PFSK-1 (cell line): ENCODE measurements around the gene NDUFAF3. TPM values are rescaled to one million over a fixed set of nuclear protein-coding genes. Genes with fewer than 3 reads are reported as not detected.

ENCODE experiments used
- FOXP2 ChIP-seq: optimal IDR thresholded peaks from 2 replicates; pipeline ENCODE3; 2011; ENCODE audit warnings: borderline replicate concordance, control low read depth, inconsistent platforms; ENCODE audit not compliant: insufficient read depth; ENCODE audit errors: extremely low read length, extremely low read depth
- POLR2AphosphoS5 ChIP-seq: IDR thresholded peaks from 2 replicates; pipeline ENCODE4 v1.6.1; 2012; ENCODE audit warnings: low read depth, mild to moderate bottlenecking, control low read depth, low read length, moderate library complexity
- SIN3A ChIP-seq: IDR thresholded peaks from 2 replicates; pipeline ENCODE4 v1.6.1; 2012; ENCODE audit warnings: mild to moderate bottlenecking, low read length, moderate library complexity, borderline replicate concordance; ENCODE audit not compliant: insufficient read depth
- TAF1 ChIP-seq: IDR thresholded peaks from 2 replicates; pipeline ENCODE4 v1.6.1; 2012; ENCODE audit warnings: low read length, control low read depth, borderline replicate concordance; ENCODE audit not compliant: insufficient read depth
- polyA plus RNA-seq: library from polyadenylated mRNA; unstranded; fragments of >200 nt; gene quantifications from one replicate; pipeline ENCODE4 v1.2.1, GENCODE V29; 2012; ENCODE audit warnings: low read depth, missing spikeins; ENCODE audit not compliant: insufficient read length
- TF ChIP-seq, protein P1 (sequence below), 2 experiments: IDR thresholded peaks; 2 replicates each; pipeline versions ENCODE4 v1.6.1 to v1.8.0; 2011 to 2012; ENCODE audit warnings: low read depth in 2 of 2, low read length in 2 of 2, control low read depth in 1 of 2, inconsistent platforms in 1 of 2, mild to moderate bottlenecking in 1 of 2, moderate library complexity in 1 of 2; ENCODE audit not compliant: insufficient read depth in 1 of 2

Gene NDUFAF3, protein sequence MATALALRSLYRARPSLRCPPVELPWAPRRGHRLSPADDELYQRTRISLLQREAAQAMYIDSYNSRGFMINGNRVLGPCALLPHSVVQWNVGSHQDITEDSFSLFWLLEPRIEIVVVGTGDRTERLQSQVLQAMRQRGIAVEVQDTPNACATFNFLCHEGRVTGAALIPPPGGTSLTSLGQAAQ
- 201 TPM for polyA plus RNA-seq

DNA sequence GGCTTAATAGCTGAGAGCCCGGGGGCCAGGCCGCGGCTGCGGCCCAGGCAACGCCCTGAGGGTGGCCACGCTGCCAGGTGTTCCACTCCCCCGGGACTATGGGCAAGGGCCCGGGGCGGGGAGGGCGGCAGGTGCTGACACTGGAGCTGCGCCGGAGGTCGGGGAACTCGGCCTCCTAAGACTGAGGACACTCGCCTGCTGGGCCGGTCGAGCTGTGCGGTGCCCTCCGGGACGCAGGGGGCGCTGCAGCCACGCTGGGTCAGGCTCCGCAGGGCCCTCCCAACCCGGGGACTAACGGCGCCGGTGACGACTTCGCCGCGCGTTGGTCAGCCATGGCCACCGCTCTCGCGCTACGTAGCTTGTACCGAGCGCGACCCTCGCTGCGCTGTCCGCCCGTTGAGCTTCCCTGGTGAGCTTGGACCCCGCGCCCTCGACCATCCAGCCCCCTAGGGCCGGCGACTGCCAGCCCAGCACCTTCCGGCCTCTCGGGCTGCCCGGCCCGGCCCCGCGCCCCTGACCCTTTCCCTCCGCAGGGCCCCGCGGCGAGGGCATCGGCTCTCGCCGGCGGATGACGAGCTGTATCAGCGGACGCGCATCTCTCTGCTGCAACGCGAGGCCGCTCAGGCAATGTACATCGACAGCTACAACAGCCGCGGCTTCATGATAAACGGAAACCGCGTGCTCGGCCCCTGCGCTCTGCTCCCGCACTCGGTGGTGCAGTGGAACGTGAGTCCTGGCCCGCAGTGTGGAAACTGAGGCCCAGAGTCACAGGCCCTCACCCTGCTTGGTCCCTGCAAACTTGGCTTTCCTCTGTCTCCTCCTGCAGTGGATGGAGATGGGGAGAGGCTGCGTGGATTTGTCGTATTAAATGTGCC, at the start of gene NDUFAF3:
NDUFAF3 (plus strand) TSS at position 309 of the 875 bp plus-strand sequence; CDS start at position 333, 24 bp downstream.
- peak; percentile 71 for TF ChIP-seq POLR2AphosphoS5
- TF ChIP-seq, protein P1, sequence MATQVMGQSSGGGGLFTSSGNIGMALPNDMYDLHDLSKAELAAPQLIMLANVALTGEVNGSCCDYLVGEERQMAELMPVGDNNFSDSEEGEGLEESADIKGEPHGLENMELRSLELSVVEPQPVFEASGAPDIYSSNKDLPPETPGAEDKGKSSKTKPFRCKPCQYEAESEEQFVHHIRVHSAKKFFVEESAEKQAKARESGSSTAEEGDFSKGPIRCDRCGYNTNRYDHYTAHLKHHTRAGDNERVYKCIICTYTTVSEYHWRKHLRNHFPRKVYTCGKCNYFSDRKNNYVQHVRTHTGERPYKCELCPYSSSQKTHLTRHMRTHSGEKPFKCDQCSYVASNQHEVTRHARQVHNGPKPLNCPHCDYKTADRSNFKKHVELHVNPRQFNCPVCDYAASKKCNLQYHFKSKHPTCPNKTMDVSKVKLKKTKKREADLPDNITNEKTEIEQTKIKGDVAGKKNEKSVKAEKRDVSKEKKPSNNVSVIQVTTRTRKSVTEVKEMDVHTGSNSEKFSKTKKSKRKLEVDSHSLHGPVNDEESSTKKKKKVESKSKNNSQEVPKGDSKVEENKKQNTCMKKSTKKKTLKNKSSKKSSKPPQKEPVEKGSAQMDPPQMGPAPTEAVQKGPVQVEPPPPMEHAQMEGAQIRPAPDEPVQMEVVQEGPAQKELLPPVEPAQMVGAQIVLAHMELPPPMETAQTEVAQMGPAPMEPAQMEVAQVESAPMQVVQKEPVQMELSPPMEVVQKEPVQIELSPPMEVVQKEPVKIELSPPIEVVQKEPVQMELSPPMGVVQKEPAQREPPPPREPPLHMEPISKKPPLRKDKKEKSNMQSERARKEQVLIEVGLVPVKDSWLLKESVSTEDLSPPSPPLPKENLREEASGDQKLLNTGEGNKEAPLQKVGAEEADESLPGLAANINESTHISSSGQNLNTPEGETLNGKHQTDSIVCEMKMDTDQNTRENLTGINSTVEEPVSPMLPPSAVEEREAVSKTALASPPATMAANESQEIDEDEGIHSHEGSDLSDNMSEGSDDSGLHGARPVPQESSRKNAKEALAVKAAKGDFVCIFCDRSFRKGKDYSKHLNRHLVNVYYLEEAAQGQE (IDR thresholded peaks at IDR 0.05; ENCODE audit: insufficient read depth in 1 of 2, low read depth in 2 of 2, low read length in 2 of 2), result peak in 1 of 2 experiments; percentile 47; a peak in 1 of 4 replicates
- TF ChIP-seq SIN3A, result peak; percentile 20; the same call in 1 of the 2 replicates
- TF ChIP-seq TAF1, result no peak; the same call in 1 of the 2 replicates
- TF ChIP-seq FOXP2, result no peak

DNA sequence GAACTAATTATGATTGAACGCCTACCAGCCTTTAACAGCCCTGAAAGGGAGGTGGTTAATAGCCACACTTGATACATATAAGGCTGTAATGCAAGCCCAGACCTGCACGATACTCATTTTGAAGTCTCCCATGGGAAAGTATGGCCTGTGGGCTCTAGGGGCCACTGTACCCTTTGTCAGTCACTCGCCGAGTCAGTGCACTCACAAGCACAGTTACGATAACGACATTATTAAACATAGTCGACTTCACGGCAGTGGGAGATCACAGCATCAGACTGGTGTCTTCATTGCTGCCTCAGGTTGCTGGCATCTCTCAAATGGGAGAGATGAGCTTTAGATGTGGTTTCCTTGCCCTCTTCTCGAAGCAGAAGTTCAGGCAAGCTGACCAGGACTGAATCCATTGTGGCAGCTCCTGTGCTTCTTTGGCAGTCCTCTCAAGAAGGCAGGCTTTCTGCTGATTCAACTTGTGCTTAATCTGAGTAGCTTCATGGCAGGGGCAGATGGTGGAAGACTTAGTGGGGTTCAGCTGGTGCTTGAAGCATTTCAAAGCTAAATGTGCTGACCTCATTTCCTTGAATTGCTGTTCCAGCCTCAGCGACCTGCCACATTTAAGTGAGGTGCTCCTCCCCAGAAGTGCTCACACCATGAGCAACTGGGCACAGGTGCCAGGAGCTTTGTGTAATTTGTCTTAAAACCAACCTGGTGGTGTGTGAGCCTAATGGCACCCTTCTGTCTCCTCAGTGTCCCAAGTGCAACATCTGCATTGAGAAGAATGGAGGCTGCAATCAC, 47.7 kb upstream of the NDUFAF3 start:
- no peak for TF ChIP-seq SIN3A

DNA sequence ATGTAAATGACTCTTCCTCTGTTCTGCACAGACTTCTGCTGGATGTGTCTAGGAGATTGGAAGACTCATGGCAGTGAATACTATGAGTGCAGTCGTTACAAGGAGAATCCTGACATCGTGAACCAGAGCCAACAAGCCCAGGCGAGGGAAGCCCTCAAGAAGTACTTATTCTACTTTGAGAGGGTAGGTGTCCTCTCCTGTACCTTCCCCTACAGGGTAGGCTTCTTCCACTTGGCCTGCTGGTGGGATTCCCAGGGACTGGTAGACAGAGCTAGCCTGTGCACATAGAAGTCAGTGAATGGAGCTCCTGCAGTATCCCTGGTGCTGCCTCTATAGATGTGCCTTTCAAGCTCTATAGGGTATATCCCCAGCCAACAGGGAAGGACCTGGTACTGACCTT, 42.5 kb upstream of the NDUFAF3 start:
- TF ChIP-seq POLR2AphosphoS5, result no peak
- no peak for TF ChIP-seq SIN3A
- TF ChIP-seq FOXP2, result no peak
- TF ChIP-seq TAF1, result no peak
- TF ChIP-seq, protein P1 (IDR thresholded peaks at IDR 0.05; ENCODE audit: insufficient read depth in 1 of 2, low read depth in 2 of 2, low read length in 2 of 2), result no peak

DNA sequence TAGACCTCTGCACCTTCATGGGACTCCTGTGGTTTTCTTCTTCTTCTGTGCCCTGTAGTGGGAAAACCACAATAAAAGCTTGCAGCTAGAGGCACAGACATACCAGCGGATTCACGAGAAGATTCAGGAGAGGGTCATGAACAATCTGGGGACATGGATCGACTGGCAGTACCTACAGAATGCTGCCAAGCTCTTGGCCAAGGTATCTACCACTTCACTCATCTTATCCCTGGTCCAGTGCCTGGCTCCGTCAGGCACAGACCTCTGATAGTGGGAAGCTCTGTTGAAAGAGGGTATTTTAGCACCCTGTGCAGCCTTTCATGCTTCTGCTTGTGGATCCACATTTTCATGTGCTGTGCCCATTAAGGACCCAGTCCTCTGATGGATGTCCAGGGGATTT, 41.6 kb upstream of the NDUFAF3 start:
- TF ChIP-seq, protein P1 (IDR thresholded peaks at IDR 0.05; ENCODE audit: insufficient read depth in 1 of 2, low read depth in 2 of 2, low read length in 2 of 2), result no peak
- TF ChIP-seq POLR2AphosphoS5, result no peak
- no peak for TF ChIP-seq TAF1
- TF ChIP-seq FOXP2, result no peak
- no peak for TF ChIP-seq SIN3A

DNA sequence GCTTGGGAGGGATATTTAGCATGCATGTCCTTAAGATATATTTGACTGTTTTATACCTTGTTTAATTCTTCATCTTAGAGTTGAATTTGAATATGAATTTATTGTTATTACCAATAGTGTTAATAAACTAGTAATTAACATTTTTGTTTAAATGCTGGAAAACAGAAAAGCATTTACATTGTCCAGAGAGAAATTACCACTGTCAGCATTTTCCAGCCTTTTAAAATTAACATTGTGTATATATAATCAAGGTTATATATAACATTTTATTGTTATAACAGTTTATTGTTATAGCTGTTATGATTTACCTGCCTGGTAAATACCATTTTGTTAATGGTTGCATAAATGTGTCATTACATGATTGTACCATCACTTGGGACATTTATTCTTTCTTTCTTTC, 39.9 kb upstream of the NDUFAF3 start:
- no peak for TF ChIP-seq TAF1
- TF ChIP-seq SIN3A, result no peak
- TF ChIP-seq, protein P1 (IDR thresholded peaks at IDR 0.05; ENCODE audit: insufficient read depth in 1 of 2, low read depth in 2 of 2, low read length in 2 of 2), result no peak
- no peak for TF ChIP-seq POLR2AphosphoS5
- no peak for TF ChIP-seq FOXP2
